NCI-H524 treated with DMSO at 0.1 percent for 48 hours (cell line): ENCODE results near the gene SLC30A9.

Source experiments
- DNase-seq: peaks from one replicate; lab custom pipeline; 2025; lab: John Stamatoyannopoulos, UW

Gene SLC30A9

GRCh38 chr4:41999321-41999720 is 9.0 kb downstream of the SLC30A9 start:
- DNase-seq: no peak

GRCh38 chr4:42008011-42008786 is 17.9 kb downstream of the SLC30A9 start:
- DNase-seq: no peak

DNA sequence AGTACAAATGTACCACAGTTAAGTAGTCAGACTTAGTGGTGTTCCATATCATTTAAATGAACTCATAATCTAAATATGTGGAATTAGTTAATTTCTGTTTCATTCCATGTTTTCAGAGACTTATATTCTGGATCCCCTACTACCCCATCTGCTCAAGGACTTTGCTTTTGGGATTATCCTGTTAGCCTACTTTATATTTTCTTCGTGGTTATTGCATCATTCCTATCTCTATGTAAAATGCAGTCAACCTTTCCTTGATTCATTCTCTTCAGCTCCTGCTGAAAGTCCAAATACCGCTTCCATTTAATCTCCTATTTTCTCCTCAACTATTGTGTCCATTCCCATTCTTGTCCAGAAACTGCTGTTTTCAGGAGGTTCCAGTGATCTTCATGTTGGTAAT is 25.1 kb downstream of the SLC30A9 start:
- DNase-seq: no peak

DNA sequence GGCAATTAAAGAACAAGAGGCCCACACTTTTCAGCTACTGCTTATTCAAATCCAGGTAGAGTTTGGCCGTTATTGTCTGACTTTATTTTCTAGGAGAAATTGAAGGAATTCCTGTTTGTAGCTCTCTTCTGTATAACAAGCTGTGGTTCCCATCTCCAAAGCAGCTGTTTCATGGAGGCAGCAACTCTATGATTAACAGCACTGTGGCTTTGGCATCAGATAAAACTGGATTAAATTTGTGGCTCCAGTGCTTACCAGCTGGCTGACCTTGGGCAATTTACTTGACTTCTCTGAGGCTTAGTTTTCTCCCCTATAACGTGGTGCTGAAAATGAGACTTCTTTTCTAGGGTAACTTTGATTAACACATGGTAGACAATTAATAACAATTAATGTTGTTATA is 28.1 kb downstream of the SLC30A9 start:
- no peak for DNase-seq

GRCh38 chr4:42048394-42048793 is 58.1 kb downstream of the SLC30A9 start:
- DNase-seq: no peak

DNA sequence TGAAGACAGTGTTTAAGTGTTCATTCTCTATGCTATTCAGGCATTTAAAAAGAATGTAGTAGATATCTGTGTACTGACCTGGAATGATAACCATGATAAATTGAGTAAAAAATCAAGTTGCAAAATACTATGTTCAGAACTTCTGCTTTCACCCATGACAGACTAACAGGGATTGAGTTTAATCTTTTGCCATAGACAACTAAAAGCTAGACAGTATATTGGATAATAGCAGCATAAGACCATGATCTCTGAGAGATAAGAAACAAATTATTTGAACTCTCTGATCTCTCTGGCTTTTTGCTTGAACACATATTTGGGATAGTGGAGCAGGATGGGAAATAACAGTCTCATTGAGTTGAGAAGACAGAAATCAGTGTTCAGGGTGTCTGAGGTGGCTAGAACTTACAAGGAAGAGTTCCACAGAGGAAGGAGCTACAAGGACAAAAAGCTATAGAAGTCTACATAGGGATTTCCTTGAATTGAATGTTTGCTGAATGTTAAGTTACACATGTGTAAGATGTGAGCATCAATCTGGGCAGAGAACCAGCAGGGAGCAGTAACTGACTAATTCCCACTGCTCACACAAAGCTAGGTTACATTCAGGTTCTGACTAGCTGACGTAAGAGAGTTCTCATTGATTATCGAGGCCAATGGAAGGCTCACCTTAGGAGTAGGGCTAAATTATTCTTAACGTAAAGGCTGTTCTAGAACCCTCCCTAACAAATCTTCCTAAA is 60.4 kb downstream of the SLC30A9 start:
- DNase-seq: no peak

- DNase-seq: no peak
These were observed 76.1 kb downstream of the SLC30A9 start for GRCh38 chr4:42066402-42066801.

- no peak for DNase-seq
These were observed 76.9 kb downstream of the SLC30A9 start for GRCh38 chr4:42067264-42067663.

- no peak for DNase-seq
These were observed 80.1 kb downstream of the SLC30A9 start for GRCh38 chr4:42070463-42070862.

GRCh38 chr4:42074294-42074693 is 84.0 kb downstream of the SLC30A9 start:
- DNase-seq: no peak

DNA sequence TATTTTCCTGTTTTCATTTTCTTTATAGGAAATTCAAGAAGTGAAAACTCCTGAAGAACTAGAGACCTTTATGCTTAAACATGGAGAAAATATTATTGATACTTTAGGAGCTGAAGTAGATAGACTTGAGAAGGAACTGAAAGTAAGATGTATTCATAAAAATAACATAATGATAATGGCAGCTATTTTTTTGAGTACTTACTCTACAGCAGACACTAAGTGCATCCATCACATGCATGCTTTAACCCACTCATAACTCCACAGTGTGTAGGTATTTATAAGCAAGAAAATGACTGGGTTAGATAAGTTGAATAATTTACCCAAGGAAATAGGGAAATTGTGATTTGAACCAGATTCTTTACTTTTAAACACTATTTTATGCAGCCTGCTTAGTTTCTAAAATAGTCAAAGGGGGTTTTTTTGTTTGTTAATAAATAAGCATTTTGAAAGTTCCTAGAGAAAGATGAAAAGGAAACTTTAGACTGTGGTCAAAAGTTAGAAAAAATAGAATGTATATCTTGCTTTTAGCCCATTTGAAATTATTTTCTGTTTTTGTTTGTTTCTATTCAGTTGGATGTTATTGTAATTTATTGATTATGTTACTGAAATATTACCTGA is 88.0 kb downstream of the SLC30A9 start:
- no peak for DNase-seq

DNA sequence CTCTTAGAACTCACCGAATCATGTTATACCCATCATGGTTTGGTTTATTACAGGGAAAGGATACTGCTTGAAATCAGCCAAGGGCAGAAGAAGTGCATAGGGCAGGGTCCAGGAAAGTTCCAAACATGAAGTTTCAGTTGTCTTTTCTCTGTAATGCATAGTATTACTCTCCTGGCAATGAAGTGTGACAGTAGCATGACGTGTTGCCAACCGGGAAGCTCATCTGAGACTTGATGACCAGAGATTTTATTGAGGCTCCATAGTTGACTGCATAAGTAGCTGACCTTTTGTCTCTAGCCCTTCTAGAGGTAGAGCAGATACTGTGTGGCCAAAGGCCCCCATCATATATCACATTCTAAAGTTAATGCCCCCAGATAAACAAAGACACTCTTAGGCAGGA is 90.0 kb downstream of the SLC30A9 start:
- no peak for DNase-seq

DNA sequence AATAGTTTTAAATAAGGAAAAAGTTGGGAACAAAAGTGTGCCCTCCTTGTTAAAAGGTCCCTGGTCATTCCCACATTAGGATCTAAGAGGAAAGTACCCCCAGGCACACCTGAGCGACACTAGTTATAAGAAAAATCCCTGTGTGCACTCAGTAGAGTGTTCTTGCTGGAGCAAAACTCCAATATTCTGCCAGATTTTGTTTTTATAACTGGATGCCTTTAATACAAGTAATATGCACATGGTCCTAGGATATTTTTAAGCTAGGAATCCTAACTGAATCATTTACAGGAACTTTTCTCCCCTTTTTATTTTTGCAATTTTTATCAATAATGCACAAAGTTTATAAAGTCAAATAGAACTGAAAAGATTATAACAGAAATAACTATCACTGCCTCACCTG is 93.5 kb downstream of the SLC30A9 start:
- no peak for DNase-seq

- DNase-seq: no peak
These were observed 98.1 kb downstream of the SLC30A9 start for GRCh38 chr4:42088386-42088785.

DNA sequence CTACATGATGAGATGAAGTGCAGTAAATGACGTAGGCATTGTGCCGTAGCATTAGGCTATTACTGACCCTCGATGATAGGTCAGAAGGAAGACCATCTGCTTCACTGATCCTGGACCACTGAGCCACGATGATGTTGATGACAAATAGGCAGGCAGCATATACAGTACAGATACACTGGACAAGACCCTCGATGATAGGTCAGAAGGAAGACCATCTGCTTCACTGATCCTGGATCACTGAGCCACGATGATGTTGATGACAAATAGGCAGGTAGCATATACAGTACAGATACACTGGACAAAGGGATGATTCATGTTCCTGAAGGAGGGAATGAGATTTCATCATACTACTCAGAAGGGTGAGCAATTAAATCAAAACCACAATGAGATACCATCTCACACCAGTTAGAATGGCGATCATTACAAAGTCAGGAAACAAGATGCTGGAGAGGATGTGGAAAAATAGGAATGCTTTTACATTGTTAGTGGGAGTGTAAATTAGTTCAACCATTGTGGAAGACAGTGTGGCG is 111.2 kb downstream of the SLC30A9 start:
- DNase-seq: no peak

GRCh38 chr4:42104521-42104920 is 114.2 kb downstream of the SLC30A9 start:
- no peak for DNase-seq

DNA sequence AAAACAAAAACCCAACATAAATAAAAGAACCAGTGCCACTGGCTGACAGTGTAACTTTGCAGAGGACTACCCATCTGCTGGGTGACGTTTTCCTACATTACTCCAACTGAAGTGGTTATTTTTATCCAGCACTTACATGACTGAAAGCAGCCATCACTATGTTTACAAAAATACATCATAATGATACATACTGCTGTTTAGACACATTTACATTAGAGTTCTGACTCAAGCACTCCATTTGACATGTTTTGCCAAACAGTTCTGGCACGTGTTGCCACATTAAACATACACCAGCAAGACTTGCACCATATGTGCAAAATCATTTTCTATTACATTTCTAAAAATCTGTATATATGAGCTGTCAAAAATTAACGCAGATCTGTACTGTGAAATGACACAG is 122.5 kb downstream of the SLC30A9 start:
- no peak for DNase-seq

GRCh38 chr4:42119886-42120285 is 129.6 kb downstream of the SLC30A9 start:
- DNase-seq: no peak

DNA sequence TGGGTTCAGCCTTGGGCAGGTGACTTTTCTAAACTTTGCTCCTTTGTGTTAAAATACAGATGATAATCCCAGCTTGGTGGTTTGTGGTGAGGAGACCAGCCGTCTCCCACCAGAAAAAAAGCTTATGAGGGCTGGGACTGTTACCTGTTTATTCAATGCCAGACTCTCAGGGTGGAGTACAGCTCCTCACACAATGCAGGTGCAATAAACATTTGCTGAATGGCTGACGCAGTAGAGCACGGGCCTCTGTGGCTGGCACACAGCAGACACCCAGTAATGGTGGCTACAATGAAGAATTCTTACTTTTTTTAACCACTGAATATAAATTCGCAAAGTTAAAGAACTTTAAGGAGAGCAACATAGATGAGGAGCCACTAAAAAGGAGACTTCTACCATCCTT is 131.9 kb downstream of the SLC30A9 start:
- no peak for DNase-seq

DNA sequence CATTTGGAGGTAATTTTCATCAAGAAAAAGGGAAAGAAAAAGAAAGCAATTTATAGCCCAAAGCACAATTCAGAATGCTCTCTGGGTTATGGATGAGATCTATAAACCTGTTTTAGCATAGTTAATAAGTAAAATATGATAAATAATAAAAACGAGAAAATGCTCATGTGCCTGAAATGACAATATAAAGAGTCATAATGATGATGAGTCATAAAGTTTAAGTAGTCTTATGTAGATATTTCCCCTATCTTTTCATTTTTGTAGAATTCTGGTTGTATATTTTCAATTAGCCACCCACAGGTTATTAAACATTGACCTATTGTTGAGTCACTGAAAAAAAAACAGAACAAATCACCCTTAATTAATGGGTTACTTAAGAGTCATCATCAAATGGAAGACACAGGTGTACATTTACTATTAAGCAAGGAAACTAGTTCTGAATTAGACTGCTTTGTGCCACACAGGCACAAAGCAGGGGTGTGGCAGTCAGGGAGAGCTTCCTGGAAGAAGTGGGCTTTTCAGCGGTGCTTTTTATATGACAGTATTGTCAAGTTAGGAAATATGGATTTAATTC is 132.8 kb downstream of the SLC30A9 start:
- DNase-seq: no peak

GRCh38 chr4:42132099-42132498 is 141.8 kb downstream of the SLC30A9 start:
- no peak for DNase-seq

DNA sequence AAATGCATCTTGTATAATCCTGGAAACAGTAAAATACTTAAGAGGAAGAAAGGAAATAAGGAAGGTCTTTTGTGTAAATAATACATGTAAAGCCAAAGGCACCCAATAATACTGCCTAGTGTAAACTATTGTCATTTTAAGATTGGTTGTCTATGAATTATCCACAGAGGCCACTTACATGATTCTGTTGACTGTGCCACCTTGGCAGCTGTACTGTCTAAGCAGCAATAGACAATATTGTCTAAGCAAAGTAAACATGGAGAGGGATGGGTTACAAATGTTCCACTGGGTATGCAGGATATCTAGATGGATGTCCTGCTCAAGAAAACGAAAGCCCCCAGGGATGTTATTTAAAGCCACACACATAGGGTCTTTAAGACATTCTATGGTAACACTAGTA is 142.7 kb downstream of the SLC30A9 start:
- DNase-seq: no peak

- no peak for DNase-seq
These were observed 146.0 kb downstream of the SLC30A9 start for GRCh38 chr4:42136371-42136770.
